ENCODE data around the gene INPP5D.

DNA sequence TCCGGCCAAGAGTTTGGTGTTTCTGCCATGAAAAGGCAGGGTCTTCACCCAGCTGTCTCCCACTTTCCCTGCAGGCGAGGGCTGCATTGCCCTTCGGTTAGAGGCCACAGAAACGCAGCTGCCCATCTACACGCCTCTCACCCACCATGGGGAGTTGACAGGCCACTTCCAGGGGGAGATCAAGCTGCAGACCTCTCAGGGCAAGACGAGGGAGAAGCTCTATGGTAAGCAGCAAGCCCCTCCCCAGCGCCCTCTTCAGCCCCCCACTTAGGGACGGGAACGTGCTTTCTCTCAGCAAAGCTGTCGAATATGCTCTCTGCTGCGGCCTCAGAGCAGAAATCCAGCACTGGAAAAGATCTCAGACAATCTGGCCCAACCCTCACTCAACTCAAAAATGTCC lies 133.6 kb downstream of the INPP5D start:
- TF ChIP-seq, protein P1, sequence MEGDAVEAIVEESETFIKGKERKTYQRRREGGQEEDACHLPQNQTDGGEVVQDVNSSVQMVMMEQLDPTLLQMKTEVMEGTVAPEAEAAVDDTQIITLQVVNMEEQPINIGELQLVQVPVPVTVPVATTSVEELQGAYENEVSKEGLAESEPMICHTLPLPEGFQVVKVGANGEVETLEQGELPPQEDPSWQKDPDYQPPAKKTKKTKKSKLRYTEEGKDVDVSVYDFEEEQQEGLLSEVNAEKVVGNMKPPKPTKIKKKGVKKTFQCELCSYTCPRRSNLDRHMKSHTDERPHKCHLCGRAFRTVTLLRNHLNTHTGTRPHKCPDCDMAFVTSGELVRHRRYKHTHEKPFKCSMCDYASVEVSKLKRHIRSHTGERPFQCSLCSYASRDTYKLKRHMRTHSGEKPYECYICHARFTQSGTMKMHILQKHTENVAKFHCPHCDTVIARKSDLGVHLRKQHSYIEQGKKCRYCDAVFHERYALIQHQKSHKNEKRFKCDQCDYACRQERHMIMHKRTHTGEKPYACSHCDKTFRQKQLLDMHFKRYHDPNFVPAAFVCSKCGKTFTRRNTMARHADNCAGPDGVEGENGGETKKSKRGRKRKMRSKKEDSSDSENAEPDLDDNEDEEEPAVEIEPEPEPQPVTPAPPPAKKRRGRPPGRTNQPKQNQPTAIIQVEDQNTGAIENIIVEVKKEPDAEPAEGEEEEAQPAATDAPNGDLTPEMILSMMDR (IDR thresholded peaks at IDR 0.05) = no peak
- TF ChIP-seq POLR2A (IDR thresholded peaks at IDR 0.05) = no peak

Data from suprapubic skin (tissue), 3 donors.